ENCODE measurements around the gene SYNJ1. TPM values are rescaled to one million over a fixed set of nuclear protein-coding genes. Genes with fewer than 3 reads are reported as not detected.
"Not testable (repeated sequence)": the region's sequence is repeated elsewhere in the genome, so short reads cannot be mapped to it uniquely, and the experiment has no call there.

Gene SYNJ1
- polyA plus RNA-seq, 12 donors = 4.9 to 11.8 (median 6.9) TPM; not detected in 1

DNA sequence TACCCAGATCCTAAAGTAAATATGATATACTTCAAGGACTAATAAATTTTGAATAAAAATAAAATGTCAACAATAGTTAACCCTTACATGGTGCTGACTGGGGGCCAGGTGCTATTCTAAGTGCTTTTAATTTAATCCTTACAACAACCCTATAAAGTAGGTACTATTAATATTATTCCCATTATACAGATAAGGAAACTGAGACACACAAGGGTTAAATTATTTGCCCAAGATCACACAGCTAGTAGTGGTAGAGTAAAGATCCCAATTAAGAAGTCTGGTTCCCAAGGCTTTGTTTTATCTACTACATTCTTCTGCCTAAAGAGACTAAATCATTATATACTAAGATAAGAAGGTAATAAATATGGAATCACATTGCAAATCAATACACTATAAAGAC, 34.2 kb downstream of the SYNJ1 start:
- no peak for DNase-seq

DNA sequence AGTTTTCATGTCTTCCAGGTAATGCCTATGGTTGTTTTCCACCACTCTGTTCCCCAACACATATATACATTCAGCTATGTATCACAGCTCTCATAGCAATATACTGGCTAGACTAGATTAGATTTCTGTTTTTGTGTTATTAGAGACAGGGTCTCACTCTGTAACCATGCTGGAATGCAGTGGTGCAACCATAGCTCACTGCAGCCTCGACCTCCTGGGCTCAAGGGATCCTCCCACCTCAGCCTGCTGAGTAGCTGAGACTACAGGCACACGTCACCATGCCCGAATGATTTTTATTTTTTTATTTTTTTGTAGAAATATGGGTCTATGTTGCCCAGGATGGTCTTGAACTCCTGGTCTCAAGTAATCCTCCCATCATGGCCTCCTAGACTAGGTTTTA, 37.7 kb downstream of the SYNJ1 start:
- DNase-seq = no peak

DNA sequence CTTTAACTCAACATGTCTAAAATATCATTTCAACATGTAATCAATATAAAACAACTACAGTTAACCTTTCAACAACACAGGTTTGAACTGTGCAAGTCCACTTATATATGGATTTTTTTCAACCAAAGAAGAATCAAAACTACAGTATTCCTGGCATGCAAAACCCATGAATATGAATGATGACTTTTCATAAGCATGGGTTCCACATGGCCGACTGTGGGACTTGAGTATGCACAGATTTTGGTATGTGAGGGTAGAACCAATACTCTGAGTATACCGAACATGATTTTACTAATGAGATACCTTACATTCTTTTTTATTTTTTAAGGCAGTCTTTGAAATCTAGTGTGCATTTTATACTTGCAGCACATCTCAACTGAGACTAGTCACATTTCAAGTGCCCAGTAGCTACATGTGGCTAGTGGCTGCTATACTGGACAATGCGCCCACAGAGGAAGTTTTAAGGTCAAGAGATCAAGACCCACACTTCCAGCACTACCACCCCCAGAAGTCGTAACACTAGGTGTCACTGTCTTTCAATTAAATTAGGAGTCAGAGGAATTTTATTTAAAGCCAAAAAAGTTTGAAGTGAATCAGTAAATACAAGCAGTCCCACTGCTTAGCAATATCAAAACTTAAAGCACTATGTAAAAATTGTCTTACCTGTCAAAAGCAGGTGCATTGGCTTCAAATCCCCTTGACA, 40.0 kb downstream of the SYNJ1 start:
- DNase-seq = no peak

DNA sequence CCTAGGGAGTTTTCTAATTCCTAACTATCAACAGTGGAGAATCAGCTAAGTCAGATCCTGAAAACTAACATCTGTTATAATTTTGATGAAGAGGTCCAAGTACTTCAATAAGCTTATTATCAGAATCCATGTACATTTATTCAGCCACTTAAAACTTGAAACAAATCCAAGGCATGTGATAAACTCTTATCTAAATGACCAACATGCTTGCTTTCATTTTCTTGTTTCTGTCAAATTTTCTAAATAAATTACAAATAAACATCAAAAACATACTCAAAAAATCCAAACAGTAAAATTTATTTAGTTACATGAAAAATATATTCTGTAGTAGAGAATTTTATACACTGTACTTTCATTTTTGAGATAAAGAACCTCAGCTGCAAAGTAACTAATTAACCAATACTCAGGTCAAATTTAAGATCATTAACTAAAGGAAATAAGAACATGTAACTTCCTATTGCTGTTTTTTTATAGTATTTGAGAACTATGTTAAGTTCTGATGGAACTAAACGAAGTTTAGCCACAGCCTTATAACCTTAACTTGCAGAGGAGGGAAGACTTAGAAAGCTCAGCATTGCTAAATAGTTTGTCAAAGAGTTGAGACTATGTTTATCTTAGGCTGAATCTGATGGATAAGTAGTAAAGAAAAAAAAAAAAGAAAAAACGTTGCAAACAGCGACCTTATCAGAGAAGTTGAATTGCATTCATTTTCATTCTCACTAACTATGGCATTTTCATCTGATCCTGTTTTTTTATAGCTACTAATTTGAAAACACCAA, 44.9 kb downstream of the SYNJ1 start:
- DNase-seq = no peak

DNA sequence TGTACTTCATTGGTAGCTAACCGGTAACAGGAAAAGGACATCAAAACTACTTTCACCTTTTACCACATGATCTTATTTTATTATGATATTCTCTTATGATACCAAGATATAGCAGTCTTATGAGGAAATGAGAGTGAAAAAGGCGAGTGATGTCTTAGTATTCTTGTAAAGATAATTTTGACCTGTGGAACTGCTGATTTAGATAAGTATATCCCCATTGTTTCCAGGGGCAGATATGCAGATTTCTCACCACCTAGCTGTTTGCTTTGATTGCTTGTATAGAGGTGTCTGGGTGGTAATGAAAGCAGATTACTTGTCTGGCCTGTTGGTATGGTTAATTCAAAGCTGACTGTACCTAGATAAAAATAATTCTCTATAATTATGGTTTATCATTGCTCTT, 53.1 kb downstream of the SYNJ1 start:
- no peak for DNase-seq

DNA sequence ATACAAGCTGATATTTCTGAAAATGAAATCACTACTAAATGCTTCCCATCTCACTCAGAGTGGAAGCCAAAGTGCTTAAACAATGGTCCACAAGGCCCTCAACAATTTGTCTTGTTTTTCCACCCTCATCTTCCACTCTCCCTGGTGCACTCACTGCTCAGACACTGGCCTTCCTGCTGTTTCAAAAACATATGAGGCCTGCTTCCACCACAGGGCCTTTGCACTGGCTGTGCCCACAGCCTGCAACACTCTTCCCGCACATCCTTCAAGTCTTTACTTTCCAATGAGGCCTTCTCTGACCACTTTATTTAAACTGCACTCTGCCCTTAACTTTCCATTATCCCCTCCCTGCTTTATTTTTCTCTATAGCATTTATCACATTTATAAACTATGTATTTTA, 53.8 kb downstream of the SYNJ1 start:
- no peak for DNase-seq

DNA sequence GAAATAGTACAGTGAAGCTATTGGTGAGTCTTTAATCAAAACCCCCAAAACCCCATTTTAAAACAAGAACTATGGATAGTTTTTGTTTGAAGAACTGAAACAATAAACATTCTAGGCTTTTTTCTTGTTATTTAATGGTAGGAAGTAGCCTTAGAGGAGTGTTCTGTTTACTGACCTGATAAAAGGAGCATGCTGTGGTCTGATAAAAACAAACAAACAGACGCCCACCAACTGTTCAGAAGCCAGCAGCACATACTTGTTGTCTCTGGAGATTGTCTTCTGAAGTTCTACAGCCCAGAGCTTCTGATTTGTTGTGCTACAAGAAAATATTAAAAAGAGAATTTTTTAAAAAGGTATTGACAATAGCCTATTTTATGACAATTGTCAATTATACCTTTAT, 61.6 kb downstream of the SYNJ1 start:
- no peak for DNase-seq

DNA sequence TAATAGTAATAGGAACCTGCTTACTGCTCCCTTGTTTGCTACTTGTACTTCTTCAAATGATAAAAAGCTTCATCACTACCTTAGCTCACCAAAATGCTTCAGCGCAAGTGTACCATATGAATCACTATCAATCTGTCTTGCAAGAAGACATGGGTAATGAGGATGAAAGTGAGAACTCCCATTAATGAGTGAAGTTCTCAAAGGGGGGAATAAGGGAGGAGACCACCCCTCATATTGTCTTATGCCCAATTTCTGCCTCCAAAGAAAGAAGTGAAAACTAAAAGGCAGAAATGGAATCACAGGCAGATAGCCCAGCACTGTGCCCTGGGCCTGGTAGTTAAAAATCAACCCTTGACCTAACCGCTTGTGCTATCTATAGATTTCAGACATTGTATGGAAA, 63.7 kb downstream of the SYNJ1 start:
- not testable (repeated sequence) for DNase-seq

DNA sequence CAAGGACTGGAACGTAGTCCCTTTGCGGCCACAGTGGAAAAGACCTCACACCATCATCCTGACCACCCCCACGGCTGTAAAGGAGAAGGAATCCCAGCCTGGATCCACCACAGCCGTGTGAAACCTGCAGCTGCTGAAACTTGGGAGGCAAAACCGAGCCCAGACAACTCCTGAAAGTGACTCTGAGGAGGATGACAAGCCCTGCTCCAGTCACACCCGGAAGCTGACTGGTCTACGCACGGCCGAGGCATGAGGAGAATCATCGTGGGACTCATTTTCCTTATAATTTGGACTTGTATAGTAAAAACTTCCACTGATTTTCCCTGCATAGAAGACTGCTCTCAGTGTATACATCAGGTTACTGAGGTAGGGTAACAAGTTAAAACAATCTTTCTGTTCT, 65.8 kb downstream of the SYNJ1 start:
- not testable (repeated sequence) for DNase-seq

DNA sequence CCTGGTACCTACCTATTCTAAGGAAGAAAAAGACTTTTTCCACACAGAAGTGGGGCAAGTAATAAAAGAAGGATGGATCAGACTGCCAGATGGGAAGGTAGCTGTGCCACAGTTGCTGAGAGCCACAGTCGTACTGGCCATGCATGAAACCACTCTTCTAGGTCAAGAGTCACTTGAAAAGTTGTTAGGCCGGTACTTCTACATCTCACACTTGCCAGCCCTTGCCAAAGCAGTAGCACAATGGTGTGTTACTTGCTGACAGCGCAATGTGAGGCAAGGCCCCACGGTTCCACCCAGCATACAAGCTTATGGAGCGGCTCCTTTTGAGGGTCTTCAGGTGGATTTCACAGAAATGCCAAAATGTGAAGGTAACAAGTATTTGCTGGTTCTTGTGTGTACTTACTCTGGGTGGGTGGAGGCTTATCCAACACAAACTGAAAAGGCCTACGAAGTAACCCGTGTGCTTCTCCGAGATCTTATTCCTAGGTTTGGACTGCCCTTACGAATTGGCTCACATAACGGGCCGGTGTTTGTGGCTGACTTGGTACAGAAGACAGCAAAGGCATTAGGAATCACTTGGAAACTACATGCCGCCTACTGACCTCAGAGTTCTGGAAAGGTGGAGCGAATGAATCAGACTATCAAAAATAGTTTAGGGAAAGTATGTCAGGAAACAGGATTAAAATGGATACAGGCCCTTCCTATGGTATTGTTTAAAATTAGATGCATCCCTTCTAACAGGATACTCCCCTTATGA, 66.6 kb downstream of the SYNJ1 start:
- not testable (repeated sequence) for DNase-seq

DNA sequence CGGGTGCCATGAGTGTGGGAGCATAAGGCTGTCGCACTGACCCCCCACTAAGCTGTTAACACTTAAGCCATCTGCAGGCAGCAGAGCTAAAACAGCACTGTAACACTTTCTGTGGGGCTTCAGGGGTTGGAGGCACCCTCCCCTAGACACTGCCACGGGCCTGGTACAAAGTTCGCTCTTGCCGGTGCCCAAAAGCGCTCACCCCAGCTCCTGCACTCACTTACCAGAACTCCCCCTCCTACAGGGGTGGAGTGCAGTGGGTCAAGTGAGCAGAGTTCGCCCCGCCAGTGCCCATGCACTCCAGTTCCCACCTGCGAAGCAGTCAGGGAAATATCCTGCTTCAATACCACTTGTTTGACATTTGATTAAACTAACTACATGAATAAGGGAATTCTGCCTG, 69.3 kb downstream of the SYNJ1 start:
- DNase-seq = no peak

DNA sequence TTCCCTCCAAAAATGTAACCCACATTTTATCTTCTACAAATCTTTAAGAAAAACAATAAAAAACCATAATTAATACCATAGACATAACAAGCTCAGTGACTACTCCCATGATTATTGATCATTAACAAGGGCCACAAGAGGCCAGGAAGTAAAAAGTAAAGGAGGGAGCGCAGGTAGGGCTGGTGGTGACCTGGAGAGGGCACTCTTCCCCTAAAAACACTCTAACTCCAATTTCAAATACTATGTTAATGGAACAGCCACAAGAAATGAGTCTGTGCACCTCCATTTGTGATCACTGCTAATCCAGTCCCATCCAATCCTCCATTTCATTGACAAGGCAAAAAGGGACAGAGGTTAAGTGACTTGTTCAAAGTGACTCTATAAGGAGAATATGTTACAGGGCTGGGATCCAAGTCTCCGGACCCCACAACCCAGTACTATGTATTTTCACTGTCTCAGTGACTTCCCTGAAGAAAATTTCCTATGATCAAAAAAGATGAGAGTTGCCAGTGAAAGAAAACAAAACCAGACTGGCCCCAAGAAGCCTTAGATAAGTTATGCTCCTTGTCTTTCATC, 74.4 kb downstream of the SYNJ1 start:
- peak; percentile 2 for DNase-seq

DNA sequence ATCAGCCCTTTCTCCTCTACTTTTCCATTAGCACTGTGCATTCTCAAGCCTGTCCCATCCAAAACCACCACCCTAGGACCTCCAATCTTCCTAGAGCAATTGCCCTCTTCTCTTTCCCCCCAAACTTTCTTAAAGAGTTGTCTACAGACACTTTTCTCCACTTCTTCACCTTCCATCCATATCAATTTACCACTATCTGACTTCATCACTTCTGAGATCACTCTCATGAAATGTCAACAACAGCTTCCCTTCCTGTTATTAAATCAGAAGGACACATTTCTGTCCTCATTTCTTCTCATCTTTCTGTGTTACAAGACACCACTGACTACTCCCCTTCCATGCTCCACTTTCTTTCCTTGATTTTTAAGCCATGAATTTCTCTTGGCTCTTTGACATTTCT, 79.6 kb downstream of the SYNJ1 start:
- DNase-seq = no peak

DNA sequence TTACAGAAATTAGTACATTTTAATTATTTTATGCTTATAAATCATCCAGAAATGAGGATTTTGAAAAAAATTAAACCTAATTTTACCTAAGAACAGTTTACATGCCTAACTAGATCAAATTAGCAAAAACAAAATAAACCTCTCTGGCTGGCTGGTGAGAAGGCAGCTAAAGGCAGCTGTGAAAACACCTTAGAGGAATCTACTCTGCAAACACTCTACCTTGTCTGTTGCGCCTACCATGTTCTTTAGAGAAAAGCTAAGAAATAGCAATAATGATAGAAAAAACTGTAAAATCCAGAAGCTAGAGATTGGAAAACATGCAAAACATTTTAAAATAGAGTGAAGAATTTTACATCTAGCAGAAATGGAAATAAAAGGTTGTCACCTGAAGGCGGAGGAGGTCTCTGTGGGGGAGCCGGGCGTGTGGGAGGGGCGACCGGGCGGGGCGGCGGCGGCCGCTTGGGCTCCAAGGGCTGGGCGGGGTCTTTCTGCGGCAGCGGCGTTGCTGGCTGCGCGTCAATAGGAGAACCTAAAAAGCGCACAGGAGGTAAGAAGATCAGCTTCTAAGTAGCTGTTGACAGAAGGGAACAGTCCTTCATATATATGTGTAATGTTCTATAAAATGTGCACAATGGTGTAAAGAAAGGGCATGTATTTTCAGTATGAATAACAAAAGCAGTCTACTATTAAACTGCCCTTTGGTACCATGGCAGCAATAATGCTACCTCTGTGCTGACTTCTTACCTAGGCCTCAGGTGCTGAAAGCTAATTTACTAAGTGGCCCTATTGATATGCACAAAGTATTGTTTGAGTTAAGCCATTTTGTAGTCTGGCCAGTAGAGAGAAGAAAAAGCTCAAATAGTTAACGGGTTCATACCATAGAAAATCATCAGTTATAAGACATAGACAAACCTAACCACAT, 82.3 kb downstream of the SYNJ1 start:
- DNase-seq = no peak

DNA sequence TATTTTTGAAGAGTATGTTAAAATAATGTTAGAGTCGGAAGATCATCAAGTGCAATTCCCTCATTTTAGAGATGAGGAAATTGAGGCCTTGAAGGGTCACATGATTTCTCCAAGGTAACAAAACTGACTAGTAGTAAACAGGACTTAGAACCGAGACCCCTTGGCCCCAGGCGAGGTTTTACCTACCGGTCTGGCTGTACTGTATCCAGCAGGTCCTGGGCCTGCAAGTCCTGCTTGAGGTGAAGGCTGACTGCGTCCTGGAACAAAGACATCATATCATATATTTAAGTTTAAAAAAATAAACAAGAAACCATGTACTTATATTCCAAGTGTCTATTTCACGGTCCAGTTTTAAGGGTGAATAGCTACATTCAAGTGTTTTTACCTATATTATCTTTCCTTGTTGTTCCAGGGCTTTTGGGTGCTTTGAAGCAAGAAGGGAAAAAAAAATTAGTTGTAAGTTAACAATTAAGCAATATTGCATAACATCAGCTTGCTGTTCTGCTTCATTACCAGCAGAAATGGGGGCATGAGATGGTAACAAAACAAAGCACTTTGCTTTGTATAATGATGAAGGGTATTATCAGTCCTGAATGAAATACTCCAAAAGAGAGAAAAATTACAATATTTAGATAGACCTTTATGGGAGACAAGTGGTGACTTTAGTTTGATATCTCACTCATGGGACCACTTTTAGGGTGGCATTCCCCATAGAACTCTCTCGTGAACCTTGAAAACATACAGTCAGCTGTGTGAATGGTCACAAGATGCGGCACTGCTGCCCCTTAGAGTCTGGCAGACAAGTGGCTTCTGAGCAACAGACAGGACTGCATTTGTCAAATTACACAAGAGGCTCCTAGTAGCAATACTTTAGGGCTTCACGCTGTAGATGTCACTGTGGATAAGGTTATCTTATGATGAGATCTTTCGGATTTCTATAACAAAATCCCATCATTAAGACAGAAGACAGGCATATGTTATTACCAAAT, 85.8 kb downstream of the SYNJ1 start:
- DNase-seq = no peak

DNA sequence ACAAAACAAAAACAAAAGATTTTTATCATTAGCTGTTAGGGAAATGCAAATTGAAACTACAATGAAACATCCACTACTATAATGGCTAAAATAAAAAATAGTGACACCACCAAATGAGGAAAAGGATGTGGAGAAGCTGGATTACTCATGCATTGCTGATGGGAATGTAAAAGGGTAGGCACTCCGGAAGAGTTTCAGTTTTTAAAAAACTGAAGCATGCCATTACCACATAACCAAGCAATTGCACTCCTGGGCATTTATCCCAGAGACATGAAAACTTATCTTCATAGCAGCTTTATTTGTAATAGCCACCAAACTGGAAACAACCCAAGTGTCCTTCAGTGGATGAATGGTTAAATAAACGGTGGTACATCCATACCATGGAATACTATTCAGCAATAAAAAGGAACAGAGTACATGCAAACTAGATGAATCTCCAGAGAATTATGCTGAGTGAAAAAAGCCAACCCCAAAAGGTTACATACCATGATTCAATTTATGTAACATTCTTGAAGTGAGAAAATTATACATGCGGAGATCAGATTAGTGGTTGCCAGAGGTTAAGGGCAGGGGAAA, 101.1 kb downstream of the SYNJ1 start:
- DNase-seq = no peak

DNA sequence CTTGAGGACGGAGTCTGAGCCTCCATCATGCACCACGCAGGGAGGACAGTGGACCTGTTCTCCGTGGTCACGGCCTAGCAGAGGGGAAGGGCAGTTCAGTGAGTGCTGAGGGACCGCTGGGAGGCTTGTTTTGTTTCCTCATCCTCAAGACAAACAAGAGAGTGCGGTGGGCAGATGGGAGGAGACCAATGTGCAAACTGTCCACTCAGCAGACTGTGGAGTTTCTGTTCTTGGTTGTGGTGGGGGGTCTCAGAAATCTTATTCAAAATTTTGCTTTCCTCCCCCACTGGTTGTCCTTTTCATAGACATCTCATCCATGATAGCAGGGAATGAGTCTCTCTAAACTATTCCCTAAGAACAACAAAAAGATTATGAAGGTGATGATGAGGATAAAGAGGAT, 109.6 kb downstream of the SYNJ1 start:
- DNase-seq = not testable (repeated sequence)

DNA sequence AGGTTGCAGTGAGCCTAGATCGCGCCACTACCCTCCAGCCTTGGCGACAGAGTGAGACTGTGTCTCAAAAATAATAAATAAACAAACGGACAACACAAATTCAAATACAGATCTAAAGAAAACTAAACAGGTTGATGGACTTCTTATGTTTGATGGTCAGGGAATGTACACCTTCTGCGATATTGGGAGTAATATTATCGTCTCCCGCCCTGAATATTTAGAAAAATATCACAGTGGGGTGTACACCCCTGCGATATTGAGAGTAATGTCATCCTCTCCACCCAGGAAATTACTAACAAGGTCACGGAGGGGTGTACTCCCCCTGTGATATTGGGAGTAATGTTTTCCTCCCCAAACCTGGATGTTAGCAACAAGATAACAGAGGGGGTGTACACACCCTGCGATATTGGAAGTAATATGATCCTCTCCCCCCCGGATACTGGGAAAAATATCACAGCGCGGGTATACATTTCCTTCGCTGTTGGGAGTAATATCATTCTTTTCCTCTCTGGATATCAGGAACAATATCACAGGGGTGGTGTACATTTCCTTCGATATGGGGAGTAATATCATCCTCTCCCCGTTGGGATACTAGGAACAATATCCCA, 114.3 kb downstream of the SYNJ1 start:
- no peak for DNase-seq

DNA sequence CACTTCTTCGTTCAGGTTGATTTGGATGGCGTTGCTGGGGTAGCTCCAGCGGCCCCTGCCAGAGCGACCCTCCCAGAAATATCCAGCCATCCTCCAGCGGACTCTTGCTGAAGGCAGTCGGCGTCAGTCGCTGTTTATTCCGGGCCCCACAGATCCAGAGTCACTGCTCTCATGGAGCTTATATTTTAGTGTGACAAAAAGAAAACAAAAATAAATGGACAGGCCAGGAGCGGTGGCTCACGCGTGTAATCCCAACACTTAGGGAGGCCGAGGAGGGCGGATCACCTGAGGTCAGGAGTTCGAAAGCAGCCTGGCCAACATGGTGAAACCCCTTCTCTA, 114.8 kb downstream of the SYNJ1 start:
- DNase-seq = no peak

Measured in muscle of arm (tissue), 12 donors.